ENCODE measurements around the gene TBC1D22A.

DNA sequence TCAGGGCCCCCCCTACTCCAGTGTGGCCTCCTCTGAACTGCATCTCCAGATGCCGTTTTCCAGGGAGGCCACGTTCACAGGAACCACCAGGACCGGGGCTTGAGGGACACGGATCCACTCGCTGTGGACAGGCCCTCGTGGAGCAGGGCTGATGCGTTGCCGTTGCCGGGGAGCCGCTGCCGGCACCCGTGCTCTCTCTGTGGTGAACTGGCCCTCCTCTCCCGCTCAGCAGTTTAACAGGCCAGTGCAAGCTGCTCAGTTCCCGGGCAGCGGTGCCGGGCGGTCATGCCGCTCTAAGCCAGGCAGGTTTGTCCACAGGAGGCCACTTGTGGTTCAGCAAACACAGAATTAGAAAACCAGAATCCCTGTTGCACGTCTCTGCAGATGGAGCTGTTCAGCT, 301.6 kb downstream of the TBC1D22A start:
- TF ChIP-seq, protein P1, sequence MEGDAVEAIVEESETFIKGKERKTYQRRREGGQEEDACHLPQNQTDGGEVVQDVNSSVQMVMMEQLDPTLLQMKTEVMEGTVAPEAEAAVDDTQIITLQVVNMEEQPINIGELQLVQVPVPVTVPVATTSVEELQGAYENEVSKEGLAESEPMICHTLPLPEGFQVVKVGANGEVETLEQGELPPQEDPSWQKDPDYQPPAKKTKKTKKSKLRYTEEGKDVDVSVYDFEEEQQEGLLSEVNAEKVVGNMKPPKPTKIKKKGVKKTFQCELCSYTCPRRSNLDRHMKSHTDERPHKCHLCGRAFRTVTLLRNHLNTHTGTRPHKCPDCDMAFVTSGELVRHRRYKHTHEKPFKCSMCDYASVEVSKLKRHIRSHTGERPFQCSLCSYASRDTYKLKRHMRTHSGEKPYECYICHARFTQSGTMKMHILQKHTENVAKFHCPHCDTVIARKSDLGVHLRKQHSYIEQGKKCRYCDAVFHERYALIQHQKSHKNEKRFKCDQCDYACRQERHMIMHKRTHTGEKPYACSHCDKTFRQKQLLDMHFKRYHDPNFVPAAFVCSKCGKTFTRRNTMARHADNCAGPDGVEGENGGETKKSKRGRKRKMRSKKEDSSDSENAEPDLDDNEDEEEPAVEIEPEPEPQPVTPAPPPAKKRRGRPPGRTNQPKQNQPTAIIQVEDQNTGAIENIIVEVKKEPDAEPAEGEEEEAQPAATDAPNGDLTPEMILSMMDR (IDR thresholded peaks at IDR 0.05 in 4 of 5, conservative IDR thresholded peaks at IDR 0.05 in 1 of 5) = no peak
- TF ChIP-seq POLR2A (IDR thresholded peaks at IDR 0.05) = no peak

Measured in gastrocnemius medialis (tissue), 4 donors.